ENCODE measurements around the gene CAMTA1.

DNA sequence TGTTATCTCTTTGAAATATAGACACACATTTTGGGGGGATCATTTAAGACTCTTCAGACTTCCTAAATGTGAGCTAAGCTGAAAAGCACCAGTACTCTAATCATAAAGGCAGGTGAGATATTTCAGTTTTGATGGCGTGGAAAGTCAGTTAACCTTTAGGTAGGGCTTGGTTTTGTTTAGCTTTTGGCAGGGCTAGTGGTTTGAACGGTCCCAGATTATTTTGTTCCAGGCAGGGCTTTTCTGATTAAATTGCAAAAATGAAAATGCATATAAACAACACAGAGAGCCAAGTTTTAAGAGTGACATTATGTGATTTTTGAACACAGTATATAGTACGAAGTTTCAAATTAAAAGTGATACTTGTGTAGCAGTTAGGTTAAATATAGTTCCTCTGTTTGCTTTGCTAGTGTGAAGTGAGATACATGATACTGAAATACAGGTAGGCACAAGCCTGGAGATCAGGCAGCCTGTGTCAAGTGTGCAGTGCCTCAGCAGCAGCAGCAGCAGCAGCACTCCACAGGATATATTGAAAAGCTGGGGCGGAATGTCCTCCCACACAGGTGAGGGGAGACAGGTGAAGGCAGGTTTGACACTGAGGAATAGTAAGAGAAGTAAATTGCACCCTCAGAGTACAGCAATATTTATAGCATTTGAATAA, 47.4 kb downstream of the CAMTA1 start:
- no peak for TF ChIP-seq POLR2A (IDR thresholded peaks at IDR 0.05)
- TF ChIP-seq, protein P1, sequence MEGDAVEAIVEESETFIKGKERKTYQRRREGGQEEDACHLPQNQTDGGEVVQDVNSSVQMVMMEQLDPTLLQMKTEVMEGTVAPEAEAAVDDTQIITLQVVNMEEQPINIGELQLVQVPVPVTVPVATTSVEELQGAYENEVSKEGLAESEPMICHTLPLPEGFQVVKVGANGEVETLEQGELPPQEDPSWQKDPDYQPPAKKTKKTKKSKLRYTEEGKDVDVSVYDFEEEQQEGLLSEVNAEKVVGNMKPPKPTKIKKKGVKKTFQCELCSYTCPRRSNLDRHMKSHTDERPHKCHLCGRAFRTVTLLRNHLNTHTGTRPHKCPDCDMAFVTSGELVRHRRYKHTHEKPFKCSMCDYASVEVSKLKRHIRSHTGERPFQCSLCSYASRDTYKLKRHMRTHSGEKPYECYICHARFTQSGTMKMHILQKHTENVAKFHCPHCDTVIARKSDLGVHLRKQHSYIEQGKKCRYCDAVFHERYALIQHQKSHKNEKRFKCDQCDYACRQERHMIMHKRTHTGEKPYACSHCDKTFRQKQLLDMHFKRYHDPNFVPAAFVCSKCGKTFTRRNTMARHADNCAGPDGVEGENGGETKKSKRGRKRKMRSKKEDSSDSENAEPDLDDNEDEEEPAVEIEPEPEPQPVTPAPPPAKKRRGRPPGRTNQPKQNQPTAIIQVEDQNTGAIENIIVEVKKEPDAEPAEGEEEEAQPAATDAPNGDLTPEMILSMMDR (IDR thresholded peaks at IDR 0.05): no peak
